Endothelial cell of umbilical vein (primary cell): ENCODE results near the gene ZNF526. TPM values are rescaled to one million over a fixed set of nuclear protein-coding genes. Genes with fewer than 3 reads are reported as not detected.

Source experiments
- polyA plus RNA-seq, 4 experiments: library from polyadenylated mRNA; depleted of rRNA in 3 of 4; stranded (reverse) in 3 of 4; unstranded in 1 of 4; fragments of >200 nt; gene quantifications; 2 replicates each; pipeline versions ENCODE4 v1.2.1 to v1.2.3, GENCODE V29; 2011 to 2012; ENCODE audit warnings: missing spikeins in 1 of 4
- total RNA-seq: library from RNA; stranded (reverse); gene quantifications from 2 replicates; pipeline ENCODE4 v1.2.3, GENCODE V29; 2021

ZNF526 gene
- total and polyA plus RNA-seq, 2 donors (not counting 3 experiments of a cell fraction or from before 2014, with no cell fraction given) = 6.5 to 13.3 TPM

Other genes starting within 250 kb of the ZNF526 start
- 0.40 TPM in 1 of 2 replicates, not detected in the other for gene ATP1A3, start 226.1 kb upstream of the ZNF526 start, total RNA-seq
- 0.03 TPM in 1 of 2 replicates, not detected in the other for gene ATP1A3, start 226.1 kb upstream of the ZNF526 start, polyA plus RNA-seq
- 0.53 and 2.2 TPM in 2 replicates for gene GRIK5, start 150.1 kb upstream of the ZNF526 start, total RNA-seq
- gene GRIK5, start 150.1 kb upstream of the ZNF526 start, polyA plus RNA-seq = 0.80 and 1.0 TPM in 2 replicates
- gene ZNF574, start 144.1 kb upstream of the ZNF526 start, total RNA-seq = 14.0 and 15.3 TPM in 2 replicates
- gene ZNF574, start 144.1 kb upstream of the ZNF526 start, polyA plus RNA-seq = 13.6 and 20.3 TPM in 2 replicates
- gene POU2F2, start 87.9 kb upstream of the ZNF526 start, total RNA-seq = 3.2 and 4.0 TPM in 2 replicates
- 3.7 and 4.1 TPM in 2 replicates for gene POU2F2, start 87.9 kb upstream of the ZNF526 start, polyA plus RNA-seq
- 19.3 and 19.5 TPM in 2 replicates for gene DEDD2, start 2.6 kb upstream of the ZNF526 start, total RNA-seq
- 34.8 and 38.5 TPM in 2 replicates for gene DEDD2, start 2.6 kb upstream of the ZNF526 start, polyA plus RNA-seq
- 48.3 and 49.5 TPM in 2 replicates for gene GSK3A, start 22.3 kb downstream of the ZNF526 start, total RNA-seq
- 73.7 and 74.7 TPM in 2 replicates for gene GSK3A, start 22.3 kb downstream of the ZNF526 start, polyA plus RNA-seq
- 117 and 130 TPM in 2 replicates for gene ERF, start 34.8 kb downstream of the ZNF526 start, total RNA-seq
- 102 and 125 TPM in 2 replicates for gene ERF, start 34.8 kb downstream of the ZNF526 start, polyA plus RNA-seq
- gene CIC, start 48.9 kb downstream of the ZNF526 start, total RNA-seq = 86.0 and 86.3 TPM in 2 replicates
- 18.4 and 23.5 TPM in 2 replicates for gene CIC, start 48.9 kb downstream of the ZNF526 start, polyA plus RNA-seq
- 1.0 and 1.5 TPM in 2 replicates for gene PRR19, start 81.8 kb downstream of the ZNF526 start, total RNA-seq
- gene PRR19, start 81.8 kb downstream of the ZNF526 start, polyA plus RNA-seq = 1.4 and 1.9 TPM in 2 replicates
- gene PAFAH1B3, start 82.3 kb downstream of the ZNF526 start, total RNA-seq = 41.4 and 47.6 TPM in 2 replicates
- 95.0 and 115 TPM in 2 replicates for gene PAFAH1B3, start 82.3 kb downstream of the ZNF526 start, polyA plus RNA-seq
- not detected in 2 replicates for gene TMEM145, start 93.0 kb downstream of the ZNF526 start, total RNA-seq
- gene TMEM145, start 93.0 kb downstream of the ZNF526 start, polyA plus RNA-seq = 0.24 TPM in 1 of 2 replicates, not detected in the other
- 34.3 and 39.6 TPM in 2 replicates for gene MEGF8, start 105.3 kb downstream of the ZNF526 start, total RNA-seq
- 20.6 and 25.2 TPM in 2 replicates for gene MEGF8, start 105.3 kb downstream of the ZNF526 start, polyA plus RNA-seq
- gene CNFN, start 170.0 kb downstream of the ZNF526 start, total RNA-seq = 0.73 TPM in 1 of 2 replicates, not detected in the other
- gene CNFN, start 170.0 kb downstream of the ZNF526 start, polyA plus RNA-seq = 0.23 and 0.27 TPM in 2 replicates
- 10.4 and 13.5 TPM in 2 replicates for gene LIPE, start 207.1 kb downstream of the ZNF526 start, total RNA-seq
- 3.8 and 6.0 TPM in 2 replicates for gene LIPE, start 207.1 kb downstream of the ZNF526 start, polyA plus RNA-seq
- gene CXCL17, start 222.6 kb downstream of the ZNF526 start, total RNA-seq = not detected in 2 replicates
- not detected in 2 replicates for gene CXCL17, start 222.6 kb downstream of the ZNF526 start, polyA plus RNA-seq